ENCODE measurements around the gene ARHGAP44.

- TF ChIP-seq POLR2A (IDR thresholded peaks at IDR 0.05; ENCODE audit: low read depth) = no peak
- no peak for TF ChIP-seq POLR2AphosphoS5 (IDR thresholded peaks at IDR 0.05)
- no peak for TF ChIP-seq CTCF (IDR thresholded peaks at IDR 0.05)
- no peak for TF ChIP-seq EP300 (IDR thresholded peaks at IDR 0.05)
Observed at GRCh38 chr17:12883472-12883871, 94.2 kb downstream of the ARHGAP44 start.

Data from esophagus muscularis mucosa (tissue), 4 donors.